A549 treated with CpdA at 1 μM for 4 hours (cell line): ENCODE measurements around the gene PVALEF. TPM values are rescaled to one million over a fixed set of nuclear protein-coding genes. Genes with fewer than 3 reads are reported as not detected.

Experiments
- total RNA-seq: library from RNA; stranded (reverse); fragments of 200-300 nt; extraction: Qiagen RNA extraction; gene quantifications from 5 replicates; pipeline ENCODE4 v1.2.3, GENCODE V29; 2022; ENCODE audit warnings: low read depth

The PVALEF gene
- not detected in 5 replicates for total RNA-seq

DNA sequence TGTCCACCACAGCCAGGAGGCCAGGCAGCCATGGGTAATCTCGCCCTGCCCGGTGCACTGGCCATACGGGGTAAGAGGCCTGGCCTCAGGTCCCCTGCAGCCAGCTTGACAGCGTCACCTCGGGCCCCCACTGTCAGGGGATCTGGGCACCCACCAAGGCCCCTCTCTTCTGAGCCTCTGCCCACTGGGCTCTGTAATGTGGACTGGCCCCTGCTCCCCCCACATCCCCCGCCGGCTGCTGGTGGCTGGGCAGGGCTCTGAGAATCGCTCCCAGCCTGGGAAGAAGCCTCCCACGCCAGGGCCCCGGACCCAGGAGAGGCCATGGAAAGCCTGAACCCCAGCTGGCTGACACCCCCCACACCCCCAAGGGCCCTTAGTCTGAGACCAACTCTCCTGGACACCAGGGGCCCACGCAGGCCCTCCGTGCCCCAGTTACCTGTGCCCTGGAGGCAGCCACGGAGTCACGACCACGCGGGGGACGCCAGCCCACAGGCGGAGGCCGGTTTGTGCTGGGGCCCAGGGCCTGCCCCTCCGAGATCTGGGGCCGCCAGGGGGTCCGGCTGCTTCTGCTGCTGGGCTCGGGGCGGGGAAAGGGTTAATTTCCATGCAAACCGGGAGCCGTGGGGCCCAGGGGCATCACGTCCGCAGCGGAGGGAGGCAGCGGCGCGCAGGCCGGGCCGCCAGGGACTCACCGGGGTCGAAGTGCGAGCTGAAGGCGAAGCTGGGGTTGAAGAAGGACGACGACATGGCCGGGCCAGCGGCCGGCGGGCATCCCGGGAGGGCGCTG lies at the start of gene PVALEF:
Gene PVALEF, plus strand, starts transcription at position 262 of the 787 bp plus-strand sequence. CDS start 15,720 bp downstream, outside the sequence.

DNA sequence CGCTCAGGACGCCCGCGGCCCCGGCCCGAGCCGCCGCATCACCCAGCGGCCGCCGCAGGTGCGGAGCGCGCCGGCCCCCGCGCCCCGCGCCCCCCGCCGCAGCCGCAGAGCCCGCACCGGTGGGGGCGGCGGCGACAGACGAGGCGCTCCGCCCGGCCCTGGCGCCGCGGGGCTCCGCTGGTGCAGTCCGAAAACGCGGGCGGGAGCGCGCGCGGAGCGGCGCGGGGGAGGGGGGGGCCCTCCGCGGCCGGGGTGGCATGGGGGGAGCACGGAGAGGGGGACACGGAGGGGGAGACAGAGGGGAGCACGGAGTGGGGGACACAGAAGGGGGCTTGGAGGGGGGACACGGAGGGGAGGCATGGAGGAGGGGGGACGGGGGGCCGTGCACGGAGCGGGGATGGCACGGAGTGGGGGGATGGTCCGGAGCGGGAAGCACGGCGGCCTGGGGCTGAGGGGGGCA lies 756 bp downstream of the PVALEF start, which contains the start of gene AATK:
Gene AATK, minus strand, starts transcription at position 189 of the 460 bp plus-strand sequence. CDS start 229 bp downstream, outside the sequence.

DNA sequence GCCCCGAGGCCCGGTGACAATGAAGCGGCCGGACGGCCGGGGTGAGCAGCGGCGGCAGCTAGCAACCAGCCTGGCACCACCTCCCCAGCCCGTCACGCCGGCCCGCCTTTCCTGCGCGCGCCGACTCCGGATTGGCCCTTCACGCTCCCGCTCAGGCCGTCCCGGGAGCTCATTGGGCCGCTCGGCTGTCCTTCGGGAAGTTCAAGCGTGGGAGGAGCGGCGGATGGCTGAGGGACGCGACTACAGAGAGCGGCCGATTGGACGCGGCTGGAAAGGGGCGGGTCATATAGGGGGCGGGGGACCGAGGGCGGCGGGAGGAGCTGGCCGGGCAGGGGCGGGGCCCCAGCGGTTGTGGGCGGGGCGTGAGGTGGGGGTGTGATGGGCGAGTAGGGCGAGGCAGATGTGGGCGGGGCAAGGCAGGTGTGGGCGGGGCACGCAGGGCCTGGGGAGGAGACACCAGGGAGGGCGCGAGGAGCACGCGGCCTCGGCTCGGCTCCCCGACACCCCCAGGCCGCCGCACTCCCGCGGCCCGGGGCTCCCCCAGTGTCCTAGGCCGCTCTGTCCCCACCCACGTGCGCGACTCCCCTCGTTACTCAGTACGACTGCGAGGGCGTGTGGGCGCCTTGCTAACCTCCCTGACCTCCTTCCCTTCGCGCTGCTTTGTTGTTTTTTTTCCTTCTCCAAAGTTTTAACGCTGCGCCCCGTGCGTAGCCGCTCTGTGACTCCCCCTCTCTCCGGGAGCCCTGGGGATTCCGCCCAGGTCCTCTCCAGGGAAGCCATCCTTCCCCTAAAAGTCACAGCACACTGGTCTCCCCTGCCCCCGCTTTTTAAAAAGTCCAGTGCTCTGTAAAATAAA lies 57.8 kb downstream of the PVALEF start, which contains the start of gene CEP131:
Gene CEP131, minus strand, starts transcription at position 60 of the 856 bp plus-strand sequence. CDS start 2,909 bp downstream, outside the sequence.

Other genes with a start within 250 kb of the PVALEF start
- 27.3 to 36.4 TPM (median 32.0 TPM) in 5 replicates for gene CHMP6, start 173.7 kb upstream of the PVALEF start, total RNA-seq
- 49.6 to 71.3 TPM (median 61.7 TPM) in 5 replicates for gene BAIAP2, start 130.4 kb upstream of the PVALEF start, total RNA-seq
- 0.23 to 0.52 TPM (median 0.43 TPM) in 5 replicates for gene AATK, start 714 bp downstream of the PVALEF start, total RNA-seq
- 6.3 to 9.6 TPM (median 7.9 TPM) in 5 replicates for gene CEP131, start 57.5 kb downstream of the PVALEF start, total RNA-seq
- gene TEPSIN, start 73.5 kb downstream of the PVALEF start, total RNA-seq, result 18.0 to 33.4 TPM (median 28.4 TPM) in 5 replicates
- 98.7 to 229 TPM (median 216 TPM) in 5 replicates for gene NDUFAF8, start 73.8 kb downstream of the PVALEF start, total RNA-seq
- 52.1 to 80.0 TPM (median 72.8 TPM) in 5 replicates for gene SLC38A10, start 129.8 kb downstream of the PVALEF start, total RNA-seq
- 12.9 to 18.2 TPM (median 15.4 TPM) in 5 replicates for gene BAHCC1, start 229.9 kb downstream of the PVALEF start, total RNA-seq